ENCODE data around the gene SLC35G3. TPM values are rescaled to one million over a fixed set of nuclear protein-coding genes. Genes with fewer than 3 reads are reported as not detected.

SLC35G3 gene
- total RNA-seq, 2 experiments from 2014 or later, result not detected

DNA sequence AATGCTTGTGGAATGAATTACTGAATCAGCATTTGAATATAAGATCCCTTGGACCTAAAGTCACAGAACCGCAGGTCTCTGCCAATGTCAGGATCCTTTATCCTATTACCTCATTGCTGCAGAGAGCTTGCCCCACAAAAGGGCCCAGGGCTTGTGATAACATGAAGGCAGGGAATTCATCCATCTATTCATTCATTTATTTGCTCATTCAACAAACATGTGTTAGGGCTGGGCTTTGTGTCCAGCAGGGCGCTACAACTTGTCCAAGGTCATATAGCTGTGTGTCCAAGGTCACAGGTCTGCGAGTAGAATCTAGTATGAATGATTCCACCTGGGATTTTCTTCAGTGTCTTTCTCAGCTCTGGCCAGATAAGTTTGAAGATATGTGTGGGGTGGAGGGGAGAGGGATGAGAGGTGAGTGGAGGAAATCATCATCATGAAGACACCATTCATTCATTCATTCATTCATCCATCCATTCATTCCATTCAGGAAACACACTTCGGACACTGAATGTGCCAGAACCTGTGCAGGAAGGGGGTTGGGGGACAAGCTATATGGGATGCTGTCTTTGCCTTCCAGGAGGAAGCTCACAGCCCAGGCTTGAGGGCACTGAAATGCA lies 47.9 kb downstream of the SLC35G3 start:
- H3K27ac ChIP-seq (ENCODE audit: low read depth in 1 of 2, low read length in 2 of 2), result no peak overlapping the region
- H3K9me3 Mint-ChIP-seq, result no peaks in the 10 kb centered on the region
- no peak for ATAC-seq (ENCODE audit: poor library complexity)
- peaks cover 11% of the 10 kb centered on the region for H3K4me1 ChIP-seq (ENCODE audit: insufficient read depth, low read length)
- no peaks in the 10 kb centered on the region for H3K27me3 ChIP-seq (ENCODE audit: control insufficient read depth in 1 of 2, insufficient read depth in 2 of 2, low read length in 2 of 2)
- no peak overlapping the region for H3K4me3 Mint-ChIP-seq
- ChIA-PET POLR2A (interaction anchor here (1.2 kb wide), 1 partner anchor 15 kb away, joined by 4 read pairs; no protein-coding TSS in a partner anchor), CTCF (no interaction called here)
- H3K27me3 Mint-ChIP-seq, result no peaks in the 10 kb centered on the region
- peaks cover 12% of the 10 kb centered on the region for H3K4me1 Mint-ChIP-seq (ENCODE audit: low read depth)
- H3K4me3 ChIP-seq (ENCODE audit: low read length), result no peak overlapping the region
- no peaks in the 10 kb centered on the region for H3K9me3 ChIP-seq (ENCODE audit: control insufficient read depth in 1 of 2, insufficient read depth in 1 of 2, low read length in 2 of 2)
- H3K27ac Mint-ChIP-seq, result no peak overlapping the region
- no peaks in the 10 kb centered on the region for H3K36me3 Mint-ChIP-seq (ENCODE audit: low read depth)
- TF ChIP-seq, protein P1, sequence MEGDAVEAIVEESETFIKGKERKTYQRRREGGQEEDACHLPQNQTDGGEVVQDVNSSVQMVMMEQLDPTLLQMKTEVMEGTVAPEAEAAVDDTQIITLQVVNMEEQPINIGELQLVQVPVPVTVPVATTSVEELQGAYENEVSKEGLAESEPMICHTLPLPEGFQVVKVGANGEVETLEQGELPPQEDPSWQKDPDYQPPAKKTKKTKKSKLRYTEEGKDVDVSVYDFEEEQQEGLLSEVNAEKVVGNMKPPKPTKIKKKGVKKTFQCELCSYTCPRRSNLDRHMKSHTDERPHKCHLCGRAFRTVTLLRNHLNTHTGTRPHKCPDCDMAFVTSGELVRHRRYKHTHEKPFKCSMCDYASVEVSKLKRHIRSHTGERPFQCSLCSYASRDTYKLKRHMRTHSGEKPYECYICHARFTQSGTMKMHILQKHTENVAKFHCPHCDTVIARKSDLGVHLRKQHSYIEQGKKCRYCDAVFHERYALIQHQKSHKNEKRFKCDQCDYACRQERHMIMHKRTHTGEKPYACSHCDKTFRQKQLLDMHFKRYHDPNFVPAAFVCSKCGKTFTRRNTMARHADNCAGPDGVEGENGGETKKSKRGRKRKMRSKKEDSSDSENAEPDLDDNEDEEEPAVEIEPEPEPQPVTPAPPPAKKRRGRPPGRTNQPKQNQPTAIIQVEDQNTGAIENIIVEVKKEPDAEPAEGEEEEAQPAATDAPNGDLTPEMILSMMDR (IDR thresholded peaks at IDR 0.05), result no peak
- no peaks in the 10 kb centered on the region for H3K36me3 ChIP-seq (ENCODE audit: insufficient read depth, low read length)
- no peak for DNase-seq
- intact Hi-C loops (cut with DNase I, micrococcal nuclease), result no loop called here

GRCh38 chr17:35144840-35145239 lies 49.4 kb downstream of the SLC35G3 start:
- Mint-ChIP-seq H3K27ac (no peak overlapping the region), H3K4me3 (no peak overlapping the region)
- no peak overlapping the region for H3K4me3 ChIP-seq (ENCODE audit: low read length)

More at GRCh38 chr17:35144840-35145239, 49.4 kb downstream of the SLC35G3 start:
- peaks cover 6% of the 10 kb centered on the region for H3K36me3 Mint-ChIP-seq (ENCODE audit: low read depth)
- intact Hi-C loops (cut with DNase I, micrococcal nuclease), result no loop called here
- TF ChIP-seq, protein P1 (IDR thresholded peaks at IDR 0.05), result no peak
- no peak overlapping the region for H3K27ac ChIP-seq (ENCODE audit: low read depth in 1 of 2, low read length in 2 of 2)
- H3K9me3 ChIP-seq (ENCODE audit: control insufficient read depth in 1 of 2, insufficient read depth in 1 of 2, low read length in 2 of 2), result no peaks in the 10 kb centered on the region
- H3K4me1 Mint-ChIP-seq (ENCODE audit: low read depth), result peaks cover 17% of the 10 kb centered on the region
- DNase-seq (no peak), ATAC-seq (ENCODE audit: poor library complexity) (no peak)
- no peaks in the 10 kb centered on the region for H3K9me3 Mint-ChIP-seq
- ChIA-PET CTCF (interaction anchor here (1.2 kb wide), 1 partner anchor 16 kb away, joined by 3 read pairs; no protein-coding TSS in a partner anchor), POLR2A (no interaction called here)
- H3K4me1 ChIP-seq (ENCODE audit: insufficient read depth, low read length), result peaks cover 25% of the 10 kb centered on the region
- no peaks in the 10 kb centered on the region for H3K27me3 Mint-ChIP-seq
- no peaks in the 10 kb centered on the region for H3K27me3 ChIP-seq (ENCODE audit: control insufficient read depth in 1 of 2, insufficient read depth in 2 of 2, low read length in 2 of 2)
- H3K36me3 ChIP-seq (ENCODE audit: insufficient read depth, low read length), result peaks cover 2% of the 10 kb centered on the region

Other genes with a start within 250 kb of the SLC35G3 start
- gene CCT6B, start 232.9 kb downstream of the SLC35G3 start, total RNA-seq, result 1 to 10 TPM; 4.6 to 4.9 TPM
- 10 to 100 TPM; 34.4 to 39.0 TPM for gene ZNF830, start 232.9 kb downstream of the SLC35G3 start, total RNA-seq
- 10 to 100 TPM; 44.6 to 49.1 TPM for gene LIG3, start 213.9 kb downstream of the SLC35G3 start, total RNA-seq
- 10 to 100 TPM; 57.8 to 66.1 TPM for gene RFFL, start 130.7 kb downstream of the SLC35G3 start, total RNA-seq
- gene RAD51D, start 74.5 kb downstream of the SLC35G3 start, total RNA-seq, result 1 to 10 TPM; 6.2 to 8.6 TPM
- not detected for gene FNDC8, start 72.8 kb downstream of the SLC35G3 start, total RNA-seq
- 1 to 10 TPM; 8.9 to 9.5 TPM for gene NLE1, start 52.1 kb downstream of the SLC35G3 start, total RNA-seq
- under 1 TPM; 0.11 to 0.20 TPM for gene UNC45B, start 46.6 kb downstream of the SLC35G3 start, total RNA-seq
- 10 to 100 TPM; 28.5 to 32.7 TPM for gene SLFN5, start 48.7 kb upstream of the SLC35G3 start, total RNA-seq
- 10 to 100 TPM; 16.5 to 18.5 TPM for gene SLFN11, start 179.2 kb upstream of the SLC35G3 start, total RNA-seq
- 1 to 10 TPM; 1.3 to 2.4 TPM for gene SLFN12, start 238.1 kb upstream of the SLC35G3 start, total RNA-seq

Data from CD4-positive, alpha-beta T cell (primary cell).